Stimulated activated CD4-positive, alpha-beta T cell treated with anti-CD3 and anti-CD28 coated beads, Interleukin-15, amount 100 ng/mL, for 24 hours (primary cell): ENCODE results near the gene MAN1A1.

Experiments
- DNase-seq: peaks from one replicate; pipeline ENCODE4 v3.0.0-alpha.2; 2020

Gene MAN1A1

DNA sequence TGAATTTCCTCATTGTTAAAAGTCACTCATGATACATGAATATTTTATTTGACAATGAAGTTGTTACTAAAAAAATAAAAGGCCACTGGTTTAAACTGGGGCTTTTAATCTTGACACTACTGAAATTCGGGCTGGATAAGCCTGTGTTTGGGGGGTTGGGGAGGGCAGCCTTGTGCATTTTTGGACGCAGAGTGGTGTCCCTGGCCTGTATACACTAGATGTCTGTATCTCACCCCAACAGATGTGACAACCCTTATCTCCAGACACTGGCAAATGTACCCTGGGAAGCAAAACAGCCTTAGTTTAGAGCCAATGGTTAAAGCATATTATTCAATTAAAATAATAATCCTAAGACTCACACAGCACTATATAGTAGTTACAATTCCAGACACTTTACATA is 24.8 kb downstream of the MAN1A1 start:
- DNase-seq, result no peak

- no peak for DNase-seq
These were observed 25.6 kb downstream of the MAN1A1 start for GRCh38 chr6:119323931-119324330.

- DNase-seq, result no peak
These were observed 26.1 kb downstream of the MAN1A1 start for GRCh38 chr6:119323478-119323877.

- peak; percentile 23 for DNase-seq
These were observed 26.7 kb downstream of the MAN1A1 start for GRCh38 chr6:119322715-119323350.

DNA sequence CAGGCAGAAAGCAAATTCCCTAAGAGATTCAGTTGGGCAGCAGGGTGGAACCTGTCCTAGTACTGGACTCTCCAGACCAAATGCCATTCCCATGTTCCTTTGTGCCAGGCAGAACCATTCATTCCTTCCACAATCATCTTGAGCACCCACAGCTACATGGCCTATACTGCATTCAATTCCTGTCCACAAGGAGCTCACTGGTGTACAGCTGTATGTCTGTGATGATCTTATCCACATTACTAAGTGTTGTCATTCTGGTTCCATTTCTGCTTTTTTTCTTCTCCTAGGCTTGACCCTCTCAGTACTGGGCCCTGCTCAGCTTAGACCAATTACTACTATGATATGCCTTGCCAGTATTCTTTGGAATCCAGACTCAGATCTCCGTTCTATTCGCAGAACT is 27.5 kb downstream of the MAN1A1 start:
- DNase-seq, result no peak

GRCh38 chr6:119319694-119320093 is 29.9 kb downstream of the MAN1A1 start:
- no peak for DNase-seq

GRCh38 chr6:119318730-119319129 is 30.8 kb downstream of the MAN1A1 start:
- no peak for DNase-seq

GRCh38 chr6:119318176-119318575 is 31.4 kb downstream of the MAN1A1 start:
- no peak for DNase-seq

DNA sequence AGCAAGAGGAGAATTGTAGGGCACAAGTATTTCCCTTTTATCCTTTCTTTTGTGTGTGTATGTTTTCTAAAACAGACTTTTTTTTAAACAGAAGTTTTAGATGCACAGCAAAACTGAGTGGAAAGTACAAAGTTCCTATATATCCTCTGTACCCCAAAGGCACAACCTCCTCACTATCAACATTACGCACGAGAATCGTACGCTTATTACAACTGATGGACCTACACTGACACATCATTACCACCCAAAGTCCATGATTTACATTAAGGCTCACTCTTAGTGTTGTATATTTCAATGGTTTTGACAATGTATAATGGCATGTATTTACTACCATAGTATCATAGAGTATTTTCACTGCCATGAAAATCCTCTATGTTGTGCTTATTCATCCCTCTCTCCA is 32.6 kb downstream of the MAN1A1 start:
- no peak for DNase-seq

GRCh38 chr6:119314885-119315272 is 34.7 kb downstream of the MAN1A1 start:
- no peak for DNase-seq

DNA sequence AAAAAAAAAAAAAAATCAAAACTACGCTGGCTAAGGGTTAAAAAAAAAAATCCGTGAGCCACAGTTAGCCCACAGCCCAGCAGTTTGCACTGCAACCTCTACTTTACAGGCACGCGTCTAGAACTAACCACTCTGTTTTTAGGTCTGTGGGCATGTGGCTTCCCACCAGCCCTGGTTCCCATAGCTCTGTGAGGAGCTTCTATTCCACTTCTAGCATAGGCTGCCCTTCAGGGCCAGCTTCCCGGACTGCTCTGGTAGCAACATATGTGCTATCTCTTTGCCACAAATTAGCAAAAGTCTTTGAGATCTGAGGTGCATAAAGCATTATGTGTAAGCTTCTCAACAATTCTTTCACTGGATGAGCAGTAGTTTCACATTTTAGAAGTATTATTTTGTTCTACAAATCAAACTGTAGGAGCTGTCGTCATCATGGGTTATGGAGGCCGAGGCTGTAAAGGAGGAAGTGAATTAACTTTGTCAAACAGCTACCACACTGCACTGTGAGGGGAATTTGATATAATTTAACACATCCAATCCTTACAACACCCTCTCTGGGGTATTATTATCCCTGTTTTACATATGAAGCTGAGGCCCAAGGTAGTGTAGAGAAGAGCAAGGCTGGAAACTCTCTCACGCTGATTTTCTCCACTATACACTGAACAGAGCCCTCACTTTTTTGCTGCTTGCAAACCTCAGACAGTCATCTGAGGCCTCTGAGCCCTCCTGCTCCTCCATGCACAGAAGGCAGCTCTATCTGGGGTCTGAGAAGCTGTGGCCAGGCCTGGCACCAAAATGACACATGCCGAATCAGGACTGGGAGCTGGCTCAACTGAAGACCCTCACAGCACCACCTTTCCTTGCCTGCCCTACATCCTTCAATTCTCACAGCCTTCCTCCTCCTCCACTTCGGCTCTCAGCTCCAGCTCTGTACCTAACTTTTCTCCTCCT is 35.4 kb downstream of the MAN1A1 start:
- peak; percentile 23 for DNase-seq

GRCh38 chr6:119312875-119313338 is 36.7 kb downstream of the MAN1A1 start:
- peak; percentile 37 for DNase-seq

DNA sequence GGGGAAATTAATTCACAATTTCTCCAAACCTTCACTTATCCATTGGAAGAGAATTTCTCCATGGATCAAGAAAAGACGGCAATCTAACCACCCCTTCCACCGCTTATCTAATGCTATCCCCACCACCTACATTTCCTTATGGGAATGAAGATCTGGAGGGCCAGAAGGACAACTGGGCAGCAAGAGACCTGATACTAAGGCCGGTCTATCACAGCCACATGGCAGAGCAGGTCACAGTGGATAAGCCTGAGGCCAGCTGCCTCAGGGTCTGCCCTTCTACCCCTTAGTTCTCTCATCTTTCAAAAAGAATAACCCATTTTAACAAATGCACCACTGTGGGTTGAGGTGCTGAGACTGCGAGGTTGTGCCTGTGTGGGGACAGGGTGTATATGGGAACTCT is 37.1 kb downstream of the MAN1A1 start:
- no peak for DNase-seq

DNA sequence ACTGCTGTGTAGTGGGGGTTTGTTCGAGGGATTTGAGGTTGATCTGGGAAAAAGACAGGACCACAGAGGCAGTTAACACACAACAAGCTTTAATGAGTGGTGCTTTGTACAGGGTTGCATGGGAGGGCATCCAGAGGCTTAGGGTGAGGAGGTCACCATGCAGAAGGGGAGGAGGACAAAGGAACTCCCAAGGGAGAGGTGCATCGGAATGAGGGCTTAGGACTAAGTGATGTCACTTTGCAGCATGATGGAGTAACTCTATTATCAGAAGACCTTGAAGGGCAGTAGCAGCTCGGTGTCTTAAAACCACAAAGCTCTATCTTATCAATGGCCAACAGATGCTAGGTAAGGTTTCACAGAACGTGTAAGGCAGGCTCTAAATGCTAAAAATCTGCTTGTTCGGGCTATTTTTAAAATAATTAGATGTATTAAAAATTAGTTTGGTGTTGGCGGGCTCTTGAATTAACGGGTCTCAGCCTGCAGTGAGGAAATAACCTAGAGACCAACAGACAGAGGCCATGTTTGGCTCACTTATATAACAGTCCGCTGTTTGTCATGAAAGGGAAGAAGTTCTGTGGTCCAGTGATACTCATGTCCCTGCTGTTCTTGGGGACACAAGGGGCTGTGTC is 37.9 kb downstream of the MAN1A1 start:
- no peak for DNase-seq

DNA sequence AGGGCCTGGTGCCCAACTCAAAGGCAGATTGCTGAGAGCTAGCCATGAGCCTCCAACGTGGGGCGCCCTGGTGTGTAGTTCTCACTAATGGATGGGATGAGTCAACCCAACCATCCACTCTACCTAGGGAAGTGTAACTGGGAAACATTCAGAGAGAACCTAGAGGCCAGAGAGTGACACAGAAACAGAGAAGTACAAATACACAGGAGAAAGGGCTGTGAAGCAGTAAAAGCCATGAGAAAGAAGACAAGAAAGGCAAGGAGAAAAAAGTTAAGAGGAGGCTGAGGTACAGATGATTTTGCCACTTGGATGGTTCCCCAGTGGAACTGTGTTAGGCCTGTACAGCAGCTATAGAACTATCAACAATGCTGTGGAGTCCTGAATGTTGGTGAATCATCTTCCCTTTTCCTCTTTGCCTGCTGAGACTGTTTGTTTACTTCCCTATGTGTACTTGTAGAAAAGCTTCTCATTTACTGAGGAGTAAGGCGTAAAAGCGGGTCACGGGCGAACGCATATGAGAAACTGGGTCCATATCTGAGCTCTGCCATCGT is 39.0 kb downstream of the MAN1A1 start:
- peak; percentile 22 for DNase-seq

DNA sequence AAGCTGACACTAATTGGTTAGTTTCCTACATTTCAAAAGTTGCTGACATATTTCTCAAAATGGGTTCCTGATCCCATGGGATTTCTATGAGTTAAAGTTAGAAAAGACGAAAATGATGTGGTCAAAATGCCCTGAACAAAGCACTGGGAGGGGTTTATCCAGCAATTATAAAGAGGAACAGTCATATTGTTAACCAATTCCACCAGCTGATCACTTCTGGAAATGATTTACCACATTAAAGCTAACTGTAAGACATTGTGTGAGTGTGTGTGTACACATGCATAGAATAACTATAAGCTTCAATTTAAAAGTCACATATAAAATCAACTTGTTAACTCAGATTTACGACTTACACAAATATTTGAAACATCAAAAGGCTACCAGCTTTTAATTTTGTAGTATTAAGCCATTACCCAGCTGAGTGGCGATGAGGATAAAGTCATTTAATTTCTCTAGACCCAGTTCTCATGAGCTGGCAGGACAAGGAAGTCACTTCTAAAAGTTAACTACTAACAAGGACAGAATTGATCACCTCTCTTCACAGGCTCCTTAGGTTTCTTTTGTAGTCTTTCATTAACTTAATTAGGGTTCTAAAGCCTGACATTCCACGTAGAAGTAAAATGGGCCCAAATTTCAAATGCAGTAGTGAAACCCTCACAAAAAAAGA is 40.4 kb downstream of the MAN1A1 start:
- DNase-seq, result no peak

GRCh38 chr6:119308048-119308570 is 41.5 kb downstream of the MAN1A1 start:
- no peak for DNase-seq

DNA sequence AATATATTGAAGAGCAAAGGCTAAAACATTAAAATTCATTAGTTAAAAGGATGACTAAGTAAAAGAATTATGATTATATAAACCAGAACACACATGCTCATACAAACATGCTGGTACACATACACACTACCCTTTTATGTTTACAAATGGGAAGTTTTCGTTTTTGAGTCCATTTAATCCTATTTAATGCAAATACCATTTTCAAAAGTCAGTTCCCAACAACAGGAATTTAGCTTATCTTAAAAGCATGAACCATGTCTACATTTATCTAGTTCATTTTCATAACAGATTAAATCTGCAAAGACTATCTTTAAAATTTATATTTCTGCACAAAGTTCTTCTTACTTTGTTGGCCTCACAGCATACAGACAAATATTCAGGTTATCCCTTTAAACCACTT is 42.5 kb downstream of the MAN1A1 start:
- no peak for DNase-seq

DNA sequence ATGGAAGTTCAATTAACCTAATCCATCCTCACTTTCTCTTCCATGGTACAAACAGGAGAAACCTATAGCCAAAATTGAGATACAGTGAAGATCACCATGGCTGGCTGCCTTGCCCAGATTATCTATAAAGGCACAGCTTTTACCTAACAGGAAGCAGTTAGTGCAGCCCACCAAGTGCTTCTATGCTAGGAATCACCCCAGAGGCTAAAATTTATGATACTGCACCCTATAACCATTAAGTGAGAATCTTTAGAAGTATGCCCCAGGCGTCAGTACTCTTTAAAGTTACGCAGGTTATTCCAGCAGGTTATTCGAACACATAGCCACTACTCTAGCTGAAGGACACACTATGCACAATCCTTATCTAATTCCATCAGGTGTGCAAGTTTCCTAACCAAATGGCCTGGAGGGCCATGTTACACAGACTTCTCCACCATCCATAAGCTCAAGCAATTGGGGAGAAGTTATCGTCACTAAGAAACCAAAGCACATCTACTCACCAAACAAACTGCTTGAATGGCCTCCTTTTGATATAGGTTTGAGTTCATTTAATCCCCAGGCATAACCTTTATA is 43.1 kb downstream of the MAN1A1 start:
- no peak for DNase-seq

GRCh38 chr6:119303164-119303887 is 46.2 kb downstream of the MAN1A1 start:
- no peak for DNase-seq

GRCh38 chr6:119301429-119301828 is 48.1 kb downstream of the MAN1A1 start:
- no peak for DNase-seq

DNA sequence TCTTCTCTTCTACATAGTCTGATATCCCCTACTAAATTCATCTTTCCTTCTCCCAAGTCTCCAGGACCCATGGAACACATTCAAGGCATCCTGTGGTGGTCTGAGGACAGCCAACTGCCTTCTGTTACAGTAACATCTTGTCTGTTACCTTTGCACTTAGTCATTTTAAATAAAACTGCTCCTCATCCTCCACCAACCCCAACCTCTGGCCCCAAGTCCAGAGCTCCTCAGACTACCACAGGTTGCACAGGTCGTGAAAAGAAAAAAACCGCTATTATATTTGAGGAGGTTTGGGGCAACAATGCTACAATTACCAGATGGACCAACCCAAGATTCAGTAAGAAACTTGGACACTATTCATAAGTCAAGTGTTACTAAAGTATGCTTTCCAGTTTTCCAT is 49.9 kb downstream of the MAN1A1 start:
- no peak for DNase-seq
